Measurements from ENCODE around the gene SMTN. TPM values are rescaled to one million over a fixed set of nuclear protein-coding genes. Genes with fewer than 3 reads are reported as not detected.
A peak's percentile ranks its signal among the peaks of the same experiment; 100 is the strongest.
"Not testable (repeated sequence)": the region's sequence is repeated elsewhere in the genome, so short reads cannot be mapped to it uniquely, and the experiment has no call there.

SMTN gene
- total RNA-seq, 4 donors from 2014 or later = 173 to 294 (median 253) TPM

GRCh38 chr22:31106001-31106571, 25.0 kb downstream of the SMTN start:
- Histone ChIP-seq H3K27me3 (no peaks in the 10 kb centered on the region), H3K27ac (peak overlapping the region; percentile 90 to 98 (median 93)), H3K36me3 (peaks cover 0 to 43% (median 3%) of the 10 kb centered on the region in 3 donors), H3K4me3 (peak overlapping the region; percentile 73 to 88 (median 80)), H3K9me3 (no peaks in the 10 kb centered on the region), H3K4me1 (peaks cover 0 to 65% (median 32%) of the 10 kb centered on the region in 4 donors)
- DNase-seq (ENCODE audit: low spot score in 2 of 2) = no peak
- TF ChIP-seq POLR2A (IDR thresholded peaks at IDR 0.05) (no peak), CTCF (IDR thresholded peaks at IDR 0.05) (peak in 2 of 5 experiments; percentile 23 to 25), EP300 (IDR thresholded peaks at IDR 0.05) (no peak)
- WGBS, 2 donors = 23 to 58% methylated on average over 3 to 4 of the region's 4 CpGs

GRCh38 chr22:31106731-31107177, 25.6 kb downstream of the SMTN start:
- H3K9me3 ChIP-seq = no peaks in the 10 kb centered on the region
- DNase-seq (ENCODE audit: low spot score in 2 of 2) = peak in 1 of 2 donors; percentile 44
- peak overlapping the region; percentile 90 to 98 (median 93) for H3K27ac ChIP-seq
- H3K4me3 ChIP-seq = peak overlapping the region; percentile 73 to 88 (median 80)
- H3K36me3 ChIP-seq = peaks cover 0 to 36% (median 3%) of the 10 kb centered on the region in 3 donors
- whole genome bisulfite sequencing, 2 donors = 25 to 34% methylated on average over 14 of the region's 14 CpGs
- no peak for TF ChIP-seq EP300 (IDR thresholded peaks at IDR 0.05)
- no peak for TF ChIP-seq CTCF (IDR thresholded peaks at IDR 0.05)
- no peak for TF ChIP-seq POLR2A (IDR thresholded peaks at IDR 0.05)
- H3K4me1 ChIP-seq = peaks cover 0 to 60% (median 32%) of the 10 kb centered on the region in 4 donors
- no peaks in the 10 kb centered on the region for H3K27me3 ChIP-seq

GRCh38 chr22:31107178-31107893, 26.2 kb downstream of the SMTN start, which contains the start of gene SELENOM:
TSS of gene SELENOM (minus strand) at chr22:31107568. CDS start at chr22:31107505, 63 bp downstream.
- H3K4me1 ChIP-seq = peaks cover 0 to 55% (median 32%) of the 10 kb centered on the region in 4 donors
- peak within 1 kb of the TSS; percentile 90 to 98 (median 93) for H3K27ac ChIP-seq
- peak; percentile 91 to 93 for DNase-seq (ENCODE audit: low spot score in 2 of 2)
- peak; percentile 81 to 92 for TF ChIP-seq POLR2A (IDR thresholded peaks at IDR 0.05)
- TF ChIP-seq EP300 (IDR thresholded peaks at IDR 0.05) = peak; percentile 26 to 87
- TF ChIP-seq CTCF (IDR thresholded peaks at IDR 0.05) = peak; percentile 80 to 98 (median 95)
- peak within 1 kb of the TSS; percentile 73 to 88 (median 80) for H3K4me3 ChIP-seq
- H3K9me3 ChIP-seq = no peaks in the 10 kb centered on the region
- WGBS, 2 donors = 3 to 5% methylated on average over 27 to 44 of the region's 67 CpGs
- peaks cover 0 to 30% (median 3%) of the 10 kb centered on the region in 3 donors for H3K36me3 ChIP-seq
- no peaks in the 10 kb centered on the region for H3K27me3 ChIP-seq

- Histone ChIP-seq H3K27ac (peak overlapping the region; percentile 90 to 98 (median 93)), H3K27me3 (no peaks in the 10 kb centered on the region), H3K4me3 (peak overlapping the region; percentile 41 to 88 (median 76)), H3K9me3 (no peaks in the 10 kb centered on the region), H3K36me3 (peaks cover 0 to 25% (median 3%) of the 10 kb centered on the region in 3 donors), H3K4me1 (peaks cover 0 to 49% (median 30%) of the 10 kb centered on the region in 4 donors)
- TF ChIP-seq POLR2A (IDR thresholded peaks at IDR 0.05) = no peak
- peak in 1 of 5 experiments; percentile 16 for TF ChIP-seq CTCF (IDR thresholded peaks at IDR 0.05)
- peak in 1 of 2 donors; percentile 8 for TF ChIP-seq EP300 (IDR thresholded peaks at IDR 0.05)
- WGBS, 2 donors = 1% methylated on average over 5 of the region's 5 CpGs
- DNase-seq (ENCODE audit: low spot score in 2 of 2) = no peak
Measured at GRCh38 chr22:31107894-31108218, 26.7 kb downstream of the SMTN start.

GRCh38 chr22:31112547-31113091, 31.5 kb downstream of the SMTN start:
- not testable (repeated sequence) for DNase-seq (ENCODE audit: low spot score in 2 of 2)
- 89 to 98% methylated on average over 7 of the region's 7 CpGs for WGBS, 2 donors

More at GRCh38 chr22:31112547-31113091, 31.5 kb downstream of the SMTN start:
- not testable (repeated sequence) for H3K27me3 ChIP-seq, H3K4me3 ChIP-seq, H3K36me3 ChIP-seq, H3K27ac ChIP-seq, H3K9me3 ChIP-seq
- H3K4me1 ChIP-seq = peaks cover 0 to 11% (median 4%) of the 10 kb centered on the region in 4 donors

Measured in tibial nerve (tissue), 4 donors.